Neural cell (in vitro differentiated cells): Measurements from ENCODE around the gene ANKIB1.

Source experiments
- EP300 ChIP-seq: fragments of 450-650 bp; conservative IDR thresholded peaks from 2 replicates; pipeline ENCODE4 v1.6.1; 2014; ENCODE audit warnings: antibody characterized with exemption, mild to moderate bottlenecking, moderate library complexity; ENCODE audit not compliant: poor library complexity, severe bottlenecking
- MXI1 ChIP-seq: fragments of 450-650 bp; conservative IDR thresholded peaks from 2 replicates; pipeline ENCODE4 v1.6.1; 2014; ENCODE audit warnings: antibody characterized with exemption, mild to moderate bottlenecking; ENCODE audit not compliant: poor library complexity, severe bottlenecking

DNA sequence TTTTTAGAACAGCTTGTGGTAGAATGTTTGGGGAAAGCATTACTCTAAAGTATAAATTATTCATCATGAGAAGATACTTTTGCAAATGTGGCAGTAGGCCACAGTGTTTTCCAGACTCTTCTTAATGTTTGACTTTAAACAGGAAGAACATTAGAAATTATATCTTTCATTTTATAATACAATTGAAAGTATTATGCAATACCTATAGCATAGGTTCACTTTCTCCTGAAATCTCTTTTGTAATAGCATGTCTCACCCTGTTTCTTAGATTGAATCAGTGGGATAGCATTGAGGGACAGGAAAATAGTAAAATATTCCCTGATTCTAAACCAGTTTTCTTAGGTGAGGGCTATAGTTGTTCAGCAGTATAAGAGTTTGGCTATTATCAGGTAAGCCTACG lies 23.1 kb downstream of the ANKIB1 start:
- TF ChIP-seq EP300 (no peak), MXI1 (no peak)
